ENCODE measurements around the gene PTPRG. TPM values are rescaled to one million over a fixed set of nuclear protein-coding genes. Genes with fewer than 3 reads are reported as not detected.

PTPRG gene
- total RNA-seq, 1 experiment from 2014 or later: 69.3 TPM

- no peak overlapping the region for H3K18ac ChIP-seq (ENCODE audit: insufficient read length, low read depth, low read length)
- peaks cover 3% of the 10 kb centered on the region for H4K20me1 ChIP-seq (ENCODE audit: control insufficient read depth, insufficient read depth, insufficient read length)
- H3K79me1 ChIP-seq (ENCODE audit: insufficient read depth, low read depth, low read length, poor library complexity, severe bottlenecking): peaks cover 4% of the 10 kb centered on the region
- H3K4me1 ChIP-seq (ENCODE audit: insufficient read depth, low read length): peaks cover 6% of the 10 kb centered on the region; the same call in 1 of the 2 replicates
- H3K23me2 ChIP-seq (ENCODE audit: insufficient read length, low read depth, low read length, poor library complexity, severe bottlenecking): no peaks in the 10 kb centered on the region
- H3K27me3 Mint-ChIP-seq (ENCODE audit: low read depth): no peaks in the 10 kb centered on the region; the same call in 1 of the 2 replicates
- H3K4me3 Mint-ChIP-seq: no peak overlapping the region; a peak in 1 of 5 replicates
- no peak overlapping the region for H3K56ac ChIP-seq (ENCODE audit: insufficient read length, low read depth, low read length)
- no peak overlapping the region for H3T11ph ChIP-seq (ENCODE audit: low read length)
- H3K9ac ChIP-seq (ENCODE audit: extremely low read depth, insufficient read length, low read length): no peak overlapping the region
- H3K4me1 Mint-ChIP-seq: peaks cover 48% of the 10 kb centered on the region in 2 experiments
- H3K4me2 ChIP-seq (ENCODE audit: insufficient read depth, insufficient read length, low read length): no peak overlapping the region
- H3K27me3 ChIP-seq (ENCODE audit: insufficient read depth, low read length): no peaks in the 10 kb centered on the region
- no peak overlapping the region for H2AFZ ChIP-seq (ENCODE audit: low read length)
- no peak overlapping the region for H3K23ac ChIP-seq (ENCODE audit: insufficient read length, low read depth, low read length)
- DNase-seq: peak; percentile 58
- TF ChIP-seq CTCF (conservative IDR thresholded peaks at IDR 0.05): no peak
- H3K4ac ChIP-seq (ENCODE audit: low read depth, low read length): no peak overlapping the region
- no peak overlapping the region for H3K14ac ChIP-seq (ENCODE audit: insufficient read depth, low read length)
- peak overlapping the region in 1 of 3 experiments; percentile 79; a peak in 2 of 7 replicates for H3K27ac Mint-ChIP-seq
- H3K36me3 Mint-ChIP-seq (ENCODE audit: insufficient read depth in 1 of 3, low read depth in 3 of 3): peaks cover 4 to 17% (median 5%) of the 10 kb centered on the region in 3 experiments; a peak in 5 of 7 replicates
- H2BK20ac ChIP-seq (ENCODE audit: low read depth, low read length, poor library complexity, severe bottlenecking): no peak overlapping the region
- no peak overlapping the region for H2AK5ac ChIP-seq (ENCODE audit: insufficient read length, low read length)
- H2BK5ac ChIP-seq (ENCODE audit: insufficient read length, low read length): no peak overlapping the region
- H2BK15ac ChIP-seq (ENCODE audit: low read depth, low read length): no peak overlapping the region
- no peak overlapping the region for H4K91ac ChIP-seq (ENCODE audit: insufficient read length, low read depth, low read length)
- peaks cover 43% of the 10 kb centered on the region; the same call in 1 of the 2 replicates for H3K79me2 ChIP-seq (ENCODE audit: insufficient read depth, low read length)
- no peak overlapping the region for H3K27ac ChIP-seq (ENCODE audit: insufficient read length, low read depth, low read length)
- H4K8ac ChIP-seq (replicated peaks; ENCODE audit: insufficient read length, low read depth, low read length): no peak overlapping the region
- H4K5ac ChIP-seq (ENCODE audit: insufficient read length, low read depth, low read length): no peak overlapping the region
- no peaks in the 10 kb centered on the region for H3K9me3 ChIP-seq (ENCODE audit: control insufficient read depth, low read depth, low read length)
- WGBS (ENCODE audit: extremely low coverage, insufficient read length, low lambda C conversion rate): no CpG with 5 or more reads among the region's 2 CpGs
- no peak overlapping the region for H2BK12ac ChIP-seq (ENCODE audit: insufficient read length, low read depth, low read length)
- H2BK120ac ChIP-seq (ENCODE audit: low read depth, low read length, poor library complexity, severe bottlenecking): no peak overlapping the region
- H3K9me3 Mint-ChIP-seq: no peaks in the 10 kb centered on the region
These were observed 102.7 kb downstream of the PTPRG start for GRCh38 chr3:61664105-61664482.
